ENCODE data around the gene RALGPS1. TPM values are rescaled to one million over a fixed set of nuclear protein-coding genes. Genes with fewer than 3 reads are reported as not detected.

RALGPS1 gene
- total and polyA plus RNA-seq, 2 of the 8 experiments (the other 6 are each of a cell fraction or from before 2014, with no cell fraction given): 20.0 to 23.5 TPM

GRCh38 chr9:127216210-127216887 is 301.8 kb downstream of the RALGPS1 start (continued):
- TF ChIP-seq CHD7 (IDR thresholded peaks at IDR 0.05; ENCODE audit: insufficient replicate concordance, low read length) (no peak), SIRT6 (IDR thresholded peaks at IDR 0.05; ENCODE audit: low read length) (no peak), ATF2 (IDR thresholded peaks at IDR 0.05; ENCODE audit: low read length) (no peak)

Data from H1 (cell line).